Mesenchymal stem cell (in vitro differentiated cells and primary cell): ENCODE results near the gene MAPK10.

Experiments
- DNase-seq: peaks from one replicate; pipeline ENCODE4 v3.0.0-alpha.2; 2013
- H2AFZ ChIP-seq: one replicate; pipeline ENCODE4 v1.6.1; 2013; ENCODE audit warnings: low read depth, mild to moderate bottlenecking, control low read depth, inconsistent platforms, low read length, moderate library complexity
- H2AK5ac ChIP-seq: 2 replicates; pipeline ENCODE4 v1.6.1; 2013; ENCODE audit warnings: low read length, moderate library complexity, mild to moderate bottlenecking, inconsistent platforms; ENCODE audit not compliant: severe bottlenecking
- H2BK120ac ChIP-seq: one replicate; pipeline ENCODE4 v1.6.1; 2013; ENCODE audit warnings: low read depth, mild to moderate bottlenecking, inconsistent platforms, low read length, moderate library complexity
- H2BK12ac ChIP-seq, 2 experiments: one replicate each; pipeline ENCODE4 v1.6.1; 2013; ENCODE audit warnings: inconsistent platforms in 2 of 2, low read length in 2 of 2, mild to moderate bottlenecking in 2 of 2, moderate library complexity in 2 of 2, control low read depth in 1 of 2
- H2BK15ac ChIP-seq: one replicate; pipeline ENCODE4 v1.6.1; 2013; ENCODE audit warnings: mild to moderate bottlenecking, low read depth, inconsistent platforms; ENCODE audit not compliant: poor library complexity, severe bottlenecking
- H2BK5ac ChIP-seq: 2 replicates; pipeline ENCODE4 v1.6.1; 2013; ENCODE audit warnings: low read depth, mild to moderate bottlenecking, low read length, control low read depth, inconsistent platforms; ENCODE audit not compliant: poor library complexity, severe bottlenecking
- H3K14ac ChIP-seq, 2 experiments: one replicate each; pipeline ENCODE4 v1.6.1; 2013; ENCODE audit warnings: inconsistent platforms in 2 of 2, low read length in 2 of 2, control low read depth in 1 of 2, mild to moderate bottlenecking in 1 of 2, moderate library complexity in 1 of 2
- H3K18ac ChIP-seq, 2 experiments: one replicate each; pipeline ENCODE4 v1.6.1; 2013; ENCODE audit warnings: inconsistent platforms in 2 of 2, low read length in 2 of 2, control low read depth in 1 of 2, low read depth in 1 of 2, mild to moderate bottlenecking in 1 of 2
- H3K23ac ChIP-seq, 2 experiments: one replicate each; pipeline ENCODE4 v1.6.1; 2013; ENCODE audit warnings: inconsistent platforms in 2 of 2, low read length in 2 of 2, mild to moderate bottlenecking in 2 of 2, moderate library complexity in 2 of 2, control low read depth in 1 of 2
- H3K27ac ChIP-seq: 2 replicates; pipeline ENCODE4 v1.5.1; 2013; ENCODE audit warnings: mild to moderate bottlenecking, moderate library complexity, low read length, control low read depth, inconsistent platforms; ENCODE audit not compliant: poor library complexity, severe bottlenecking
- H3K27me3 ChIP-seq, 2 experiments: 2 replicates each; pipeline versions ENCODE4 v1.6.1 to v1.7.0; 2013; ENCODE audit warnings: low read length in 2 of 2, mild to moderate bottlenecking in 2 of 2, moderate library complexity in 2 of 2, control low read depth in 1 of 2, inconsistent platforms in 1 of 2; ENCODE audit not compliant: control insufficient read depth in 1 of 2, insufficient read depth in 1 of 2
- H3K36me3 ChIP-seq, 2 experiments: 2 replicates each; pipeline versions ENCODE4 v1.6.1 to v1.7.0; 2013; ENCODE audit warnings: low read length in 2 of 2, control low read depth in 1 of 2, inconsistent platforms in 1 of 2, low read depth in 1 of 2, mild to moderate bottlenecking in 1 of 2; ENCODE audit not compliant: insufficient read depth in 2 of 2, control insufficient read depth in 1 of 2
- H3K4ac ChIP-seq, 2 experiments: one replicate each; pipeline ENCODE4 v1.6.1; 2013; ENCODE audit warnings: inconsistent platforms in 2 of 2, low read length in 2 of 2, mild to moderate bottlenecking in 2 of 2, moderate library complexity in 2 of 2, control low read depth in 1 of 2, low read depth in 1 of 2
- H3K4me1 ChIP-seq: 2 replicates; pipeline ENCODE4 v1.6.1; 2013; ENCODE audit warnings: low read depth, low read length, control low read depth; ENCODE audit not compliant: control insufficient read depth, insufficient read depth
- H3K4me2 ChIP-seq: 2 replicates; pipeline ENCODE4 v1.6.1; 2013; ENCODE audit warnings: low read length, mild to moderate bottlenecking, inconsistent platforms; ENCODE audit not compliant: poor library complexity, severe bottlenecking
- H3K4me3 ChIP-seq, 2 experiments: 2 replicates each; pipeline versions ENCODE4 v1.5.1 to v1.7.0; 2013; ENCODE audit warnings: low read length in 2 of 2, mild to moderate bottlenecking in 2 of 2, control low read depth in 1 of 2, low read depth in 1 of 2; ENCODE audit not compliant: insufficient read depth in 1 of 2
- H3K79me1 ChIP-seq: replicated peaks from 2 replicates; pipeline ENCODE4 v1.6.1; 2013; ENCODE audit warnings: mild to moderate bottlenecking, control low read depth, low read length, inconsistent platforms; ENCODE audit not compliant: poor library complexity, severe bottlenecking
- H3K9ac ChIP-seq: 2 replicates; pipeline ENCODE4 v1.7.0; 2013; ENCODE audit warnings: mild to moderate bottlenecking, low read length, moderate library complexity
- H3K9me3 ChIP-seq: 2 replicates; pipeline ENCODE4 v1.7.0; 2013; ENCODE audit warnings: mild to moderate bottlenecking, low read length; ENCODE audit not compliant: control insufficient read depth
- H4K8ac ChIP-seq: one replicate; pipeline ENCODE4 v1.6.1; 2013; ENCODE audit warnings: inconsistent platforms, mild to moderate bottlenecking, low read length, moderate library complexity
- H4K91ac ChIP-seq: one replicate; pipeline ENCODE4 v1.6.1; 2013; ENCODE audit warnings: mild to moderate bottlenecking, low read length, inconsistent platforms
- WGBS: methylation state at CpG from one replicate; pipeline ENCODE4 v1.1.7; 2013; ENCODE audit warnings: mixed read lengths; 5-methylcytosine and 5-hydroxymethylcytosine counted together

MAPK10 gene

GRCh38 chr4:86108137-86108536 is 251.7 kb downstream of the MAPK10 start:
- Histone ChIP-seq H3K4ac (no peak overlapping the region), H2BK12ac (no peak overlapping the region), H2AFZ (no peak overlapping the region), H4K91ac (no peak overlapping the region), H3K27me3 (no peaks in the 10 kb centered on the region), H3K9me3 (peaks cover 7% of the 10 kb centered on the region), H2BK120ac (no peak overlapping the region), H3K79me1 (no peaks in the 10 kb centered on the region), H3K23ac (no peak overlapping the region), H3K4me3 (no peak overlapping the region), H3K4me1 (no peaks in the 10 kb centered on the region), H3K4me2 (no peak overlapping the region), H3K9ac (no peak overlapping the region), H3K36me3 (no peaks in the 10 kb centered on the region), H3K27ac (no peak overlapping the region), H2AK5ac (no peak overlapping the region), H2BK5ac (no peak overlapping the region), H3K14ac (no peak overlapping the region), H4K8ac (no peak overlapping the region), H3K18ac (no peak overlapping the region), H2BK15ac (no peak overlapping the region)
- 100% methylated on average over 1 of the region's 1 CpG for WGBS
- DNase-seq: no peak

DNA sequence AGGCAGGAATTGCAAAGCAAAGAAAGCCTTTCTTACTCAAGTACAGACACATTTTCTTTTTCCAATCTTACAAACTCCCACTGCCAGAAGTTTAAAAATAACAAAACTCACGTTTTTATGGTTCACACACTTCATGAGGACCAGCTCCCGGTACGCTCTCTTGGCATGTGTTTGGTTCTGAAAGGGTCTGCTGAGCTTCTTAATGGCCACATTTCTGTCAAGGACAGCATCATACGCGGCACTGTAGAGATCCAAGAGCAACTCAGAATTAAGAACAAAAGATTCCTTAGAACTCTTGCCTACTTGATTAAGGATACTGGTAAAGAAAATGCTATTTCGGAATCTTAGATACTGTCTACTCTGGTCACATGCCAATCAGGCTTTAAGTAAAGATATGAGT is 252.7 kb downstream of the MAPK10 start:
- Histone ChIP-seq H3K27ac (no peak overlapping the region), H2BK12ac (no peak overlapping the region), H2BK120ac (no peak overlapping the region), H3K27me3 (no peaks in the 10 kb centered on the region), H3K18ac (no peak overlapping the region), H2BK15ac (no peak overlapping the region), H3K9ac (no peak overlapping the region), H2AFZ (no peak overlapping the region), H3K4me3 (no peak overlapping the region), H2AK5ac (no peak overlapping the region), H3K79me1 (no peaks in the 10 kb centered on the region), H3K4me2 (no peak overlapping the region), H3K4me1 (no peaks in the 10 kb centered on the region), H3K4ac (no peak overlapping the region), H4K91ac (no peak overlapping the region), H2BK5ac (no peak overlapping the region), H3K23ac (no peak overlapping the region), H4K8ac (no peak overlapping the region), H3K36me3 (no peaks in the 10 kb centered on the region), H3K9me3 (no peaks in the 10 kb centered on the region), H3K14ac (no peak overlapping the region)
- WGBS: 68% methylated on average over 4 of the region's 6 CpGs
- no peak for DNase-seq

GRCh38 chr4:86106475-86106874 is 253.4 kb downstream of the MAPK10 start:
- Histone ChIP-seq H3K79me1 (no peaks in the 10 kb centered on the region), H3K27me3 (no peaks in the 10 kb centered on the region), H4K8ac (no peak overlapping the region), H2BK120ac (no peak overlapping the region), H2AK5ac (no peak overlapping the region), H2BK5ac (no peak overlapping the region), H3K4me2 (no peak overlapping the region), H2BK15ac (no peak overlapping the region), H3K4me1 (no peaks in the 10 kb centered on the region), H4K91ac (no peak overlapping the region), H2AFZ (no peak overlapping the region), H3K9ac (no peak overlapping the region), H3K9me3 (no peaks in the 10 kb centered on the region), H3K23ac (no peak overlapping the region), H3K27ac (no peak overlapping the region), H2BK12ac (no peak overlapping the region), H3K14ac (no peak overlapping the region), H3K4ac (no peak overlapping the region), H3K36me3 (no peaks in the 10 kb centered on the region), H3K4me3 (no peak overlapping the region), H3K18ac (no peak overlapping the region)
- WGBS: 95% methylated on average over 1 of the region's 2 CpGs
- DNase-seq: no peak

DNA sequence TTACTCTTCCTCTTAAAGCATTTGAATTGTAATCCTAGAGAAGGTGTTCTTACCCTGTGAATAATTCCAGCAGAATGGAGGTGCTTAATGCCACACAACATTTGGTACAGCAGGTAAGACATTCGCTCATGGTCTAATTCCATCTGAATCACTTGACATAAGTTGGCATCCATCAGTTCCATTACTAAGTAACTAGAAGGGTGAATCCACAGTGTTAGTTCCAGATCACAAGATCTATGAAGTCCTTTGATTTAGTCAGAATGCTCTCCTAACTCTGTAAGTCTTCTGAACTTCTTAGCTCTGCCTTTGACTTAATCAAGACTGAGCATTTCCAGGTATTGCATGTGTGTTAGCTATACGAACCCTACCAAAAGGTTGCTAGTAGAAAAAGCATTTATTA is 258.0 kb downstream of the MAPK10 start:
- Histone ChIP-seq H3K4me1 (no peaks in the 10 kb centered on the region), H3K9me3 (no peaks in the 10 kb centered on the region), H2BK120ac (no peak overlapping the region), H3K27ac (no peak overlapping the region), H3K9ac (no peak overlapping the region), H3K4ac (no peak overlapping the region), H3K23ac (no peak overlapping the region), H4K8ac (no peak overlapping the region), H3K4me2 (no peak overlapping the region), H2AK5ac (no peak overlapping the region), H2BK12ac (no peak overlapping the region), H2BK15ac (no peak overlapping the region), H2BK5ac (no peak overlapping the region), H3K4me3 (no peak overlapping the region), H3K18ac (no peak overlapping the region), H3K36me3 (no peaks in the 10 kb centered on the region), H3K14ac (no peak overlapping the region), H3K79me1 (no peaks in the 10 kb centered on the region), H2AFZ (no peak overlapping the region), H3K27me3 (no peaks in the 10 kb centered on the region), H4K91ac (no peak overlapping the region)
- no peak for DNase-seq
- 100% methylated on average over 1 of the region's 2 CpGs for WGBS
